Erythroblast (primary cell): ENCODE results near the gene DDIT4.

Experiments used
- GATA1 ChIP-seq: IDR thresholded peaks from 2 replicates; pipeline ENCODE4 v1.6.1; 2011; ENCODE audit warnings: low read depth, mild to moderate bottlenecking, control low read depth, low read length, moderate library complexity
- POLR2A ChIP-seq: IDR thresholded peaks from 2 replicates; pipeline ENCODE4 v1.6.1; 2011; ENCODE audit warnings: mild to moderate bottlenecking, low read length

- TF ChIP-seq POLR2A = no peak
- TF ChIP-seq GATA1 = no peak
These were observed 16.5 kb upstream of the DDIT4 start for GRCh38 chr10:72257051-72257892.
